MCF 10A (cell line): ENCODE results near the gene SMAD3. TPM values are rescaled to one million over a fixed set of nuclear protein-coding genes. Genes with fewer than 3 reads are reported as not detected.

Experiments
- BruUV-seq: library from RNA; stranded (reverse); fragments of 400-500 nt; replicated peaks from 2 replicates; lab custom pipeline; 2021; lab: Mats Ljungman, UMichigan
- CTCF ChIA-PET: fragments of 300-600 bp; sonication (Branson Sonifier 250); formaldehyde crosslinking; extraction: SDS; loops from one replicate; lab custom pipeline; 2021; ENCODE audit warnings: antibody characterized with exemption, inconsistent platforms; lab: Yijun Ruan, JAX
- POLR2A ChIA-PET: fragments of 300-600, 350-650 bp; sonication (Branson Sonifier 250); formaldehyde crosslinking; extraction: SDS; loops from one replicate; lab custom pipeline; 2020; ENCODE audit warnings: antibody characterized with exemption, inconsistent platforms; lab: Yijun Ruan, JAX
- DNase-seq: peaks from one replicate; pipeline ENCODE4 v3.0.0-alpha.2; 2018; ENCODE audit not compliant: unreplicated experiment
- H3K27ac Mint-ChIP-seq: one replicate; pipeline ENCODE4 v1.8.0; 2022; ENCODE audit warnings: mild to moderate bottlenecking, low read depth, mixed read lengths; ENCODE audit not compliant: unreplicated experiment
- H3K27me3 Mint-ChIP-seq: one replicate; pipeline ENCODE4 v1.8.0; 2022; ENCODE audit warnings: mixed read lengths; ENCODE audit not compliant: insufficient read depth, unreplicated experiment
- H3K36me3 Mint-ChIP-seq: one replicate; pipeline ENCODE4 v1.8.0; 2022; ENCODE audit warnings: mild to moderate bottlenecking, moderate library complexity, mixed read lengths; ENCODE audit not compliant: insufficient read depth, unreplicated experiment
- H3K4me1 Mint-ChIP-seq: one replicate; pipeline ENCODE4 v1.8.0; 2022; ENCODE audit warnings: mixed read lengths; ENCODE audit not compliant: insufficient read depth, unreplicated experiment
- H3K4me3 Mint-ChIP-seq: one replicate; pipeline ENCODE4 v1.8.0; 2022; ENCODE audit warnings: mild to moderate bottlenecking, moderate library complexity, mixed read lengths; ENCODE audit not compliant: unreplicated experiment
- H3K9me3 Mint-ChIP-seq: one replicate; pipeline ENCODE4 v1.8.0; 2022; ENCODE audit warnings: mixed read lengths; ENCODE audit not compliant: unreplicated experiment
- CTCF ChIP-seq: fragments of 200-600 bp; IDR thresholded peaks from one replicate; pipeline ENCODE4 v1.8.0; 2022; ENCODE audit warnings: antibody characterized with exemption, mild to moderate bottlenecking; ENCODE audit not compliant: unreplicated experiment
- intact Hi-C: fragments of 100-400 bp; cut with micrococcal nuclease; formaldehyde crosslinking; loops from 2 replicates; pipeline ENCODE4 v1.14.1; 2022
- total RNA-seq: library from RNA; stranded (reverse); gene quantifications from 2 replicates; pipeline ENCODE4 v1.2.3, GENCODE V29; 2022

Gene SMAD3
- total RNA-seq, 1 experiment from 2014 or later, result 19.9 TPM

- DNase-seq, result no peak
- ChIA-PET POLR2A (interaction anchor here (0.7 to 4.5 kb wide), 10 partner anchors 25 to 101 kb away, joined by 3 to 39 read pairs (median 5); partner anchors contain the start of gene SMAD3), CTCF (interaction anchor here (0.9 to 1.5 kb wide), 2 partner anchors 83 to 91 kb away, joined by 3 to 8 read pairs; no protein-coding TSS in a partner anchor)
- no peaks in the 10 kb centered on the region for H3K27me3 Mint-ChIP-seq
- intact Hi-C loops, result no loop called here
- H3K36me3 Mint-ChIP-seq, result peaks cover 10% of the 10 kb centered on the region
- no TSS peak for BruUV-seq
- H3K4me1 Mint-ChIP-seq, result peaks cover 55% of the 10 kb centered on the region
- H3K4me3 Mint-ChIP-seq, result no peak overlapping the region
- no peaks in the 10 kb centered on the region for H3K9me3 Mint-ChIP-seq
- no peak overlapping the region for H3K27ac Mint-ChIP-seq
- no peak for TF ChIP-seq CTCF
These were observed 83.8 kb downstream of the SMAD3 start for GRCh38 chr15:67149068-67149772.

GRCh38 chr15:67149773-67150022 is 84.3 kb downstream of the SMAD3 start:
- Mint-ChIP-seq H3K9me3 (no peaks in the 10 kb centered on the region), H3K27ac (no peak overlapping the region), H3K4me1 (peaks cover 50% of the 10 kb centered on the region), H3K4me3 (peak overlapping the region; percentile 71), H3K36me3 (peaks cover 10% of the 10 kb centered on the region), H3K27me3 (no peaks in the 10 kb centered on the region)
- DNase-seq, result no peak
- TF ChIP-seq CTCF, result no peak
- POLR2A ChIA-PET, result interaction anchor here (0.7 to 4.5 kb wide), 7 partner anchors 25 to 101 kb away, joined by 3 to 39 read pairs (median 4); partner anchors contain the start of gene SMAD3
- no TSS peak for BruUV-seq
- CTCF ChIA-PET, result interaction anchor here (0.9 to 1.5 kb wide), 2 partner anchors 84 to 91 kb away, joined by 3 to 8 read pairs; no protein-coding TSS in a partner anchor
- intact Hi-C loops, result loop anchor here (1.0 kb wide), 1 partner anchor 100 kb away; no protein-coding TSS in a partner anchor

GRCh38 chr15:67150023-67150860 is 84.8 kb downstream of the SMAD3 start:
- BruUV-seq, result TSS peak; percentile 88

More at GRCh38 chr15:67150023-67150860, 84.8 kb downstream of the SMAD3 start:
- no peak for TF ChIP-seq CTCF
- H3K9me3 Mint-ChIP-seq, result no peaks in the 10 kb centered on the region
- DNase-seq, result peak; percentile 97
- no peaks in the 10 kb centered on the region for H3K27me3 Mint-ChIP-seq
- POLR2A ChIA-PET, result interaction anchor here (0.7 to 4.5 kb wide), 7 partner anchors 26 to 100 kb away, joined by 3 to 39 read pairs (median 4); partner anchors contain the start of gene SMAD3
- H3K4me3 Mint-ChIP-seq, result peak overlapping the region; percentile 71
- peaks cover 45% of the 10 kb centered on the region for H3K4me1 Mint-ChIP-seq
- CTCF ChIA-PET, result interaction anchor here (0.8 to 0.9 kb wide), 2 partner anchors 84 to 204 kb away, joined by 3 read pairs; no protein-coding TSS in a partner anchor
- intact Hi-C loops, result loop anchor here (1.0 kb wide), 1 partner anchor 101 kb away; no protein-coding TSS in a partner anchor
- H3K27ac Mint-ChIP-seq, result peak overlapping the region; percentile 94
- H3K36me3 Mint-ChIP-seq, result peaks cover 10% of the 10 kb centered on the region
